Caco-2 (cell line): ENCODE data around the gene FAM3D. TPM values are rescaled to one million over a fixed set of nuclear protein-coding genes. Genes with fewer than 3 reads are reported as not detected.

ENCODE experiments used
- total RNA-seq: library from RNA; stranded (reverse); gene quantifications from 2 replicates; pipeline ENCODE4 v1.2.3, GENCODE V29; 2022

FAM3D gene
- total RNA-seq, 1 experiment from 2014 or later: not detected

Other genes with a start within 250 kb of the FAM3D start
- 81.8 and 89.8 TPM in 2 replicates for gene PDHB, start 232.9 kb downstream of the FAM3D start, total RNA-seq
- gene KCTD6, start 174.7 kb downstream of the FAM3D start, total RNA-seq: 9.2 and 9.8 TPM in 2 replicates
- gene ACOX2, start 129.6 kb downstream of the FAM3D start, total RNA-seq: 9.1 and 9.5 TPM in 2 replicates
- gene FAM107A, start 89.4 kb downstream of the FAM3D start, total RNA-seq: not detected in 2 replicates